ENCODE measurements around the gene ZNF462. TPM values are rescaled to one million over a fixed set of nuclear protein-coding genes. Genes with fewer than 3 reads are reported as not detected.

Gene ZNF462
- total and polyA plus RNA-seq, 2 of the 4 experiments (the other 2 are of a cell fraction) = 6.1 to 18.8 TPM

DNA sequence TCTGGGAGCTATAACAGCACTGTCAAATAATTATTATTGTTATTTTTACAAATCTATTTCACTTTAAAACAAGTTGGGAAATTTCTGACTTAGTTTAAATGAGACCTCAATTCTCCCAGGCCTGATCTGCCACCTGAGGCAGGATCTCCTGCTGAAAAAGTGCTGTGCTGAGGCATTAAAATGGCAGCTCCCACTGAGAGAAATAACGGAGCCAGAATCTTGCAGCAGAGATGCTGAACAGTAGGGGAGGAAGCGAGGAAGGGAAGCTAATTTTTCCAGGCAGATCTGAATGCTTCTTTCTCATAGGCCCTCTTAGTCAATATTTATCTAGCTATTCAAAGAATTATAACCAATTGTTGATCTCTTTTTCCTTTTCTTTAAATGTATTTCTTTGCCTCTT lies 196.3 kb downstream of the ZNF462 start:
- no peaks in the 10 kb centered on the region for H3K9me1 ChIP-seq (ENCODE audit: insufficient read depth, low read length)
- no peak for DNase-seq
- no peak overlapping the region for H2BK120ac ChIP-seq (ENCODE audit: low read depth, low read length)
- no TSS peak for BruUV-seq (replicated peaks)
- no peak overlapping the region for H4K8ac ChIP-seq (ENCODE audit: low read depth in 2 of 2, low read length in 2 of 2)
- ATAC-seq (ENCODE audit: low read depth) = no peak
- no peaks in the 10 kb centered on the region for H3K36me3 ChIP-seq (ENCODE audit: control insufficient read depth, insufficient read depth, low read length)
- no peak overlapping the region for H3K23ac ChIP-seq (ENCODE audit: low read depth, low read length)
- H3K9me3 ChIP-seq (ENCODE audit: control insufficient read depth, insufficient read depth, low read length) = no peaks in the 10 kb centered on the region
- H2AFZ ChIP-seq (replicated peaks; ENCODE audit: low read length, poor library complexity) = no peak overlapping the region
- H4K91ac ChIP-seq (ENCODE audit: insufficient read depth, low read depth, low read length) = no peak overlapping the region
- no peak overlapping the region for H2BK20ac ChIP-seq (ENCODE audit: low read depth, low read length)
- no peak overlapping the region for H4K5ac ChIP-seq (ENCODE audit: low read depth, low read length)
- H3K27ac ChIP-seq (ENCODE audit: insufficient read depth, low read length) = no peak overlapping the region
- TF ChIP-seq SMC3 (IDR thresholded peaks at IDR 0.05; ENCODE audit: low read depth, low read length) (no peak), MAZ (IDR thresholded peaks at IDR 0.05; ENCODE audit: borderline replicate concordance, low read depth, low read length) (no peak), MAFK (IDR thresholded peaks at IDR 0.05; ENCODE audit: low read depth, low read length) (no peak), CEBPB (IDR thresholded peaks at IDR 0.05; ENCODE audit: low read depth, low read length) (no peak), FOS (IDR thresholded peaks at IDR 0.05; ENCODE audit: low read depth, low read length) (no peak), RFX5 (IDR thresholded peaks at IDR 0.05; ENCODE audit: low read depth, low read length) (no peak), NFE2L2 (IDR thresholded peaks at IDR 0.05; ENCODE audit: low read depth, low read length) (no peak), MXI1 (IDR thresholded peaks at IDR 0.05; ENCODE audit: borderline replicate concordance, low read depth, low read length) (no peak), RAD21 (IDR thresholded peaks at IDR 0.05; ENCODE audit: low read length) (no peak), ELK1 (IDR thresholded peaks at IDR 0.05; ENCODE audit: borderline replicate concordance, low read depth, low read length) (no peak), RCOR1 (IDR thresholded peaks at IDR 0.05; ENCODE audit: insufficient replicate concordance, low read length) (no peak), BHLHE40 (IDR thresholded peaks at IDR 0.05; ENCODE audit: low read depth, low read length) (no peak), CHD1 (IDR thresholded peaks at IDR 0.05; ENCODE audit: low read depth, low read length) (no peak)
- TF ChIP-seq, protein P1, sequence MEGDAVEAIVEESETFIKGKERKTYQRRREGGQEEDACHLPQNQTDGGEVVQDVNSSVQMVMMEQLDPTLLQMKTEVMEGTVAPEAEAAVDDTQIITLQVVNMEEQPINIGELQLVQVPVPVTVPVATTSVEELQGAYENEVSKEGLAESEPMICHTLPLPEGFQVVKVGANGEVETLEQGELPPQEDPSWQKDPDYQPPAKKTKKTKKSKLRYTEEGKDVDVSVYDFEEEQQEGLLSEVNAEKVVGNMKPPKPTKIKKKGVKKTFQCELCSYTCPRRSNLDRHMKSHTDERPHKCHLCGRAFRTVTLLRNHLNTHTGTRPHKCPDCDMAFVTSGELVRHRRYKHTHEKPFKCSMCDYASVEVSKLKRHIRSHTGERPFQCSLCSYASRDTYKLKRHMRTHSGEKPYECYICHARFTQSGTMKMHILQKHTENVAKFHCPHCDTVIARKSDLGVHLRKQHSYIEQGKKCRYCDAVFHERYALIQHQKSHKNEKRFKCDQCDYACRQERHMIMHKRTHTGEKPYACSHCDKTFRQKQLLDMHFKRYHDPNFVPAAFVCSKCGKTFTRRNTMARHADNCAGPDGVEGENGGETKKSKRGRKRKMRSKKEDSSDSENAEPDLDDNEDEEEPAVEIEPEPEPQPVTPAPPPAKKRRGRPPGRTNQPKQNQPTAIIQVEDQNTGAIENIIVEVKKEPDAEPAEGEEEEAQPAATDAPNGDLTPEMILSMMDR (conservative IDR thresholded peaks at IDR 0.05; ENCODE audit: low read depth, low read length) = no peak
- TF ChIP-seq, protein P2, sequence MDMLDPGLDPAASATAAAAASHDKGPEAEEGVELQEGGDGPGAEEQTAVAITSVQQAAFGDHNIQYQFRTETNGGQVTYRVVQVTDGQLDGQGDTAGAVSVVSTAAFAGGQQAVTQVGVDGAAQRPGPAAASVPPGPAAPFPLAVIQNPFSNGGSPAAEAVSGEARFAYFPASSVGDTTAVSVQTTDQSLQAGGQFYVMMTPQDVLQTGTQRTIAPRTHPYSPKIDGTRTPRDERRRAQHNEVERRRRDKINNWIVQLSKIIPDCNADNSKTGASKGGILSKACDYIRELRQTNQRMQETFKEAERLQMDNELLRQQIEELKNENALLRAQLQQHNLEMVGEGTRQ (IDR thresholded peaks at IDR 0.05; ENCODE audit: low read depth, low read length) = no peak
- POLR2A ChIA-PET (ENCODE audit: unreplicated experiment) = no interaction called here
- WGBS, 2 experiments (ENCODE audit: extremely low coverage in 2 of 2, insufficient read length in 1 of 2) = no CpG with 5 or more reads among the region's 2 CpGs
- no peak overlapping the region for H2BK5ac ChIP-seq (ENCODE audit: low read depth, low read length, poor library complexity, severe bottlenecking)
- CTCF ChIA-PET = interaction anchor here (1.2 kb wide), 1 partner anchor 197 kb away, joined by 4 read pairs; no protein-coding TSS in a partner anchor
- no peak overlapping the region for H3K56ac ChIP-seq (ENCODE audit: extremely low read depth, insufficient read depth, low read length)
- in situ Hi-C loops (cut with MboI; ENCODE audit: low sequenced_read_pairs) (no loop called here), intact Hi-C loops (cut with micrococcal nuclease) (no loop called here), dilution Hi-C loops (cut with HindIII; ENCODE audit: low sequenced_read_pairs, unreplicated experiment) (no loop called here)
- no peak overlapping the region for H3K9ac ChIP-seq (ENCODE audit: low read depth, low read length)
- H2AK9ac ChIP-seq (replicated peaks; ENCODE audit: low read depth, low read length, poor library complexity) = no peak overlapping the region
- no peak overlapping the region for H3K18ac ChIP-seq (ENCODE audit: low read depth, low read length)
- H2BK15ac ChIP-seq (ENCODE audit: low read depth, low read length) = no peak overlapping the region
- H2AK5ac ChIP-seq (ENCODE audit: low read depth, low read length) = no peak overlapping the region
- H3K14ac ChIP-seq (replicated peaks; ENCODE audit: low read depth, low read length) = no peak overlapping the region
- no peak overlapping the region for H3K4ac ChIP-seq (ENCODE audit: low read depth, low read length)
- no peak overlapping the region for H3K4me3 ChIP-seq (ENCODE audit: insufficient read depth, low read depth, low read length)
- no peak overlapping the region for H3K4me2 ChIP-seq (ENCODE audit: low read depth, low read length)
- no peaks in the 10 kb centered on the region for H3K79me1 ChIP-seq (ENCODE audit: low read depth in 1 of 2, low read length in 2 of 2)
- H4K20me1 ChIP-seq (ENCODE audit: insufficient read depth, low read length) = no peaks in the 10 kb centered on the region
- no peaks in the 10 kb centered on the region for H3K4me1 ChIP-seq (ENCODE audit: control insufficient read depth, insufficient read depth, low read length)
- no peaks in the 10 kb centered on the region; the same call in 1 of the 2 replicates for H3K27me3 ChIP-seq (ENCODE audit: control insufficient read depth, insufficient read depth, low read length)
